ENCODE data around the gene LMBRD2.

Gene LMBRD2

GRCh38 chr5:36174119-36174518 lies 22.4 kb upstream of the LMBRD2 start:
- no peak for DNase-seq (ENCODE audit: low read depth)
- H3K4me3 ChIP-seq (ENCODE audit: low read length) = no peak overlapping the region
- TF ChIP-seq CTCF (conservative IDR thresholded peaks at IDR 0.05; ENCODE audit: low read depth, low read length) = no peak

- no peak for DNase-seq (ENCODE audit: low read depth)
- no peak overlapping the region for H3K4me3 ChIP-seq (ENCODE audit: low read length)
- TF ChIP-seq CTCF (conservative IDR thresholded peaks at IDR 0.05; ENCODE audit: low read depth, low read length) = no peak
Observed at GRCh38 chr5:36173426-36173825, 21.7 kb upstream of the LMBRD2 start.

- TF ChIP-seq CTCF (conservative IDR thresholded peaks at IDR 0.05; ENCODE audit: low read depth, low read length) = no peak
- no peak for DNase-seq (ENCODE audit: low read depth)
- no peak overlapping the region for H3K4me3 ChIP-seq (ENCODE audit: low read length)
Observed at GRCh38 chr5:36172599-36172998, 20.9 kb upstream of the LMBRD2 start.

GRCh38 chr5:36170832-36171424 lies 19.2 kb upstream of the LMBRD2 start:
- DNase-seq (ENCODE audit: low read depth) = no peak
- no peak overlapping the region for H3K4me3 ChIP-seq (ENCODE audit: low read length)
- TF ChIP-seq CTCF (conservative IDR thresholded peaks at IDR 0.05; ENCODE audit: low read depth, low read length) = no peak

- TF ChIP-seq CTCF (conservative IDR thresholded peaks at IDR 0.05; ENCODE audit: low read depth, low read length) = no peak
- no peak overlapping the region for H3K4me3 ChIP-seq (ENCODE audit: low read length)
- DNase-seq (ENCODE audit: low read depth) = no peak
Observed at GRCh38 chr5:36168737-36169136, 17.1 kb upstream of the LMBRD2 start.

- H3K4me3 ChIP-seq (ENCODE audit: low read length) = no peak overlapping the region
Observed at GRCh38 chr5:36164461-36164860, 12.8 kb upstream of the LMBRD2 start.

More at GRCh38 chr5:36164461-36164860, 12.8 kb upstream of the LMBRD2 start:
- no peak for DNase-seq (ENCODE audit: low read depth)
- no peak for TF ChIP-seq CTCF (conservative IDR thresholded peaks at IDR 0.05; ENCODE audit: low read depth, low read length)

Data from retinal pigment epithelial cell (primary cell).